Duodenal mucosa (tissue), 2 donors: ENCODE measurements around the gene RPGR.

Experiments
- H3K27ac ChIP-seq: one replicate; pipeline ENCODE4 v1.7.0; 2013; ENCODE audit warnings: low read depth, low read length
- H3K27me3 ChIP-seq, 2 donors: one replicate each; pipeline ENCODE4 v1.7.0; 2013; ENCODE audit warnings: low read length in 2 of 2, control low read depth in 1 of 2; ENCODE audit not compliant: insufficient read depth in 2 of 2, control insufficient read depth in 1 of 2
- H3K36me3 ChIP-seq, 2 donors: one replicate each; pipeline ENCODE4 v1.7.0; 2013; ENCODE audit warnings: low read length in 2 of 2, control low read depth in 1 of 2; ENCODE audit not compliant: insufficient read depth in 2 of 2, control insufficient read depth in 1 of 2
- H3K4me1 ChIP-seq, 2 donors: one replicate each; pipeline ENCODE4 v1.7.0; 2013; ENCODE audit warnings: low read length in 2 of 2, control low read depth in 1 of 2; ENCODE audit not compliant: insufficient read depth in 2 of 2, control insufficient read depth in 1 of 2
- H3K4me3 ChIP-seq, 2 donors: one replicate each; pipeline ENCODE4 v1.7.0; 2013; ENCODE audit warnings: low read length in 2 of 2, low read depth in 1 of 2
- H3K9ac ChIP-seq, 2 donors: one replicate each; pipeline ENCODE4 v1.7.0; 2013; ENCODE audit warnings: low read length in 2 of 2, low read depth in 1 of 2
- H3K9me3 ChIP-seq, 2 donors: one replicate each; pipeline ENCODE4 v1.7.0; 2013; ENCODE audit warnings: low read length in 2 of 2, control low read depth in 1 of 2; ENCODE audit not compliant: control insufficient read depth in 1 of 2

RPGR gene

DNA sequence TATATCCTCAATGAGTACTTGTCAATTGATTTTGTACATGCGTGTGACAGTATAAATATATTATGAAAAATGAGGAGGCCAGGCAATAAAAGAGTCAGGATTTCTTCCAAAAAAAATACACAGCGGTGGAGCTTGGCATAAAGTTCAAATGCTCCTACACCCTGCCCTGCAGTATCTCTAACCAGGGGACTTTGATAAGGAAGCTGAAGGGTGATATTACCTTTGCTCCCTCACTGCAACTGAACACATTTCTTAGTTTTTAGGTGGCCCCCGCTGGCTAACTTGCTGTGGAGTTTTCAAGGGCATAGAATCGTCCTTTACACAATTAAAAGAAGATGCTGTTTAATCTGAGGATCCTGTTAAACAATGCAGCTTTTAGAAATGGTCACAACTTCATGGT is 25.1 kb upstream of the RPGR start, which contains the start of gene OTC:
Gene OTC, plus strand, starts transcription at position 243 of the 400 bp plus-strand sequence. Its CDS starts 93 bp downstream, at position 336.
- Histone ChIP-seq H3K4me3 (peak within 1 kb of the TSS; percentile 57 to 67), H3K9me3 (no peaks in the 10 kb centered on the region), H3K4me1 (no peaks in the 10 kb centered on the region), H3K9ac (peak within 1 kb of the TSS; percentile 43 to 47), H3K27ac (no peak within 1 kb of the TSS), H3K36me3 (no peaks in the 10 kb centered on the region), H3K27me3 (no peaks in the 10 kb centered on the region)

- Histone ChIP-seq H3K27me3 (no peaks in the 10 kb centered on the region), H3K36me3 (no peaks in the 10 kb centered on the region), H3K9me3 (no peaks in the 10 kb centered on the region), H3K9ac (no peak overlapping the region), H3K4me1 (no peaks in the 10 kb centered on the region), H3K4me3 (no peak overlapping the region), H3K27ac (no peak overlapping the region)
Observed at GRCh38 chrX:38351346-38351745, 24.0 kb upstream of the RPGR start.

DNA sequence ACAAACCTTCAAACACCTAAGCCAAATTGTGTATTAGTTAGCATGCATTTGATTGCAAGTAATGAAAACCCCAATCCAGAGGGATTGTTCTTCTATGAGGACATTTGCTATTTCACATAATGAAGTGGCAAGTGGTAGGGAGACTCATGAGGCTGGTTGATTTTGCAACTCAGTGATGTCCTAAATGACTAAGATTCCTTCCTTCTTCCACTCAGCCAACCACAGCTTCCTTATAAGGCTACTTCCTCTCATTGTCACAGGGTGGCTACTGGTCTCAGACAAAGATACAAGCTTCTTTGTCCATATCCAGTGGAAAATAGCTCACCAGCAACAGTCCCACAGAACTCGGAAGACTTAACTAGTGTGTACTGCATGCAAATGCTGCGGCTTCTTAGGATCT is 19.8 kb upstream of the RPGR start:
- H3K27me3 ChIP-seq, result no peaks in the 10 kb centered on the region
- no peak overlapping the region for H3K9ac ChIP-seq
- no peaks in the 10 kb centered on the region for H3K36me3 ChIP-seq
- H3K9me3 ChIP-seq, result no peaks in the 10 kb centered on the region
- H3K4me1 ChIP-seq, result peaks cover 0 to 6% of the 10 kb centered on the region in 2 donors
- no peak overlapping the region for H3K4me3 ChIP-seq
- H3K27ac ChIP-seq, result no peak overlapping the region

- Histone ChIP-seq H3K4me1 (peaks cover 0 to 6% of the 10 kb centered on the region in 2 donors), H3K4me3 (no peak overlapping the region), H3K9me3 (no peaks in the 10 kb centered on the region), H3K36me3 (no peaks in the 10 kb centered on the region), H3K9ac (no peak overlapping the region), H3K27me3 (no peaks in the 10 kb centered on the region), H3K27ac (no peak overlapping the region)
Observed at GRCh38 chrX:38346150-38346549, 18.8 kb upstream of the RPGR start.

DNA sequence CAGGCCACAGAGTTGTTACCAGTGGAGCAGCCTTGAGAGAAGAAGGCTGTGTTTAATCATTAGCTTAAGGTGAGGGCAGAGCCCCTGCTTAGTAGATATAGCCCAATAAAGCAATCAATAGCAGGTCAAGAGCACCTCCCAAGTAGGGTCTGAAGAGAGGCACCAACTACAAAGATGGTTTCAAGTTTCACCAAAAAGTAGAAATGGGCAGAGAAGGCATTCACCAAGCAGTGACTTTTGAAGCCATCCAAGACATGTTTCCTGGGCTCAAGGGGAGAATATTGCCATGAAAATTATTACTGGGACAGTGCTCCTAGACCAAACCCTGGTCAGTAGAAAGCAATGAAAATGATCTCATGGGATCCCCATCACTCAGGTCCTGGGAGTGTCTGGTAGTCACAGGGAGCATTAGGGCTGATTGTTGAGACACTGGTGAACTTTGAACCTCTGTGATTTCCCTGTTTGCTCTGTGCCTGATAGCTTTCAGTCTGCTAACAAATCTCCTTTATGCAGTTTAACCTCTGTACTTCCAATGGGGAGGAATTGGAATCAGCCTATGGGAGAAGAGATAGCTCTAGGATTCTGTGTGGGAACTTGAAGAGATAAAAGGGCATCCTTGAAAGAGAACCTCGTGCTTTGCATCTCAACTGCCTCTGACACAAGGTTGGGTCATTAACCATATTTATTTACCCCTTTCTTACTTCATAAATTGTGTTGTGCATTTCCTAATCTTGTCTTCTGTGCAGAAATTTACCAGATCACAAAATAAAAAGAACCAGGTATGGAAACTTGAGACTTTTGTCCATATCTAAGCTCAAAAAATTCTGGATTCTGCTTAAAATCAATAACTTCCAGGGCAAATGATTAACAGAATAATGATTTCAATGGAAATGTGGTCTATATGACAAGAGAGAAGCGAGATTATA is 15.8 kb upstream of the RPGR start:
- no peaks in the 10 kb centered on the region for H3K9me3 ChIP-seq
- no peak overlapping the region for H3K27ac ChIP-seq
- H3K9ac ChIP-seq, result no peak overlapping the region
- no peaks in the 10 kb centered on the region for H3K36me3 ChIP-seq
- H3K4me1 ChIP-seq, result peaks cover 12 to 22% of the 10 kb centered on the region in 2 donors
- H3K4me3 ChIP-seq, result peak overlapping the region in 1 of 2 donors; percentile 24
- H3K27me3 ChIP-seq, result no peaks in the 10 kb centered on the region

DNA sequence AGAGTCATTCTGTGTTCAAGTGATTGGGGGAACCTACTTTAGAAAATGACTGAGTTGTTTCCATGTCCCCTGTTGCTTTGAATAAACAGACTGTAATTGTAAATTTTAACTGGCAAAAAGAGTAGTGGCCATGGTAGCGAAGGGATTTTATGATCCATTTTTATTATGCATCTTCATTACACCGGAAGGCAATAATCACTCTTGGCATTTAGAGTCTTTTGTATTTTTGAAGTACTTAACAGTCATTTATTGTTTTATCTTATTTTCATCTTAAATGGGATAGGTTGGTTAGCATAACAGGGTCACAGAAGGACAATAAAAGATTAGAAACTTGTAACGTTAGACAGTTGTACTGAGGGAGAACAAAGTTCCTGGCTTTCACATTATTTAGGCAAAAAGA is 14.1 kb upstream of the RPGR start:
- peaks cover 12 to 26% of the 10 kb centered on the region in 2 donors for H3K4me1 ChIP-seq
- H3K27me3 ChIP-seq, result no peaks in the 10 kb centered on the region
- H3K4me3 ChIP-seq, result no peak overlapping the region
- H3K9me3 ChIP-seq, result no peaks in the 10 kb centered on the region
- no peak overlapping the region for H3K27ac ChIP-seq
- H3K36me3 ChIP-seq, result no peaks in the 10 kb centered on the region
- H3K9ac ChIP-seq, result no peak overlapping the region

DNA sequence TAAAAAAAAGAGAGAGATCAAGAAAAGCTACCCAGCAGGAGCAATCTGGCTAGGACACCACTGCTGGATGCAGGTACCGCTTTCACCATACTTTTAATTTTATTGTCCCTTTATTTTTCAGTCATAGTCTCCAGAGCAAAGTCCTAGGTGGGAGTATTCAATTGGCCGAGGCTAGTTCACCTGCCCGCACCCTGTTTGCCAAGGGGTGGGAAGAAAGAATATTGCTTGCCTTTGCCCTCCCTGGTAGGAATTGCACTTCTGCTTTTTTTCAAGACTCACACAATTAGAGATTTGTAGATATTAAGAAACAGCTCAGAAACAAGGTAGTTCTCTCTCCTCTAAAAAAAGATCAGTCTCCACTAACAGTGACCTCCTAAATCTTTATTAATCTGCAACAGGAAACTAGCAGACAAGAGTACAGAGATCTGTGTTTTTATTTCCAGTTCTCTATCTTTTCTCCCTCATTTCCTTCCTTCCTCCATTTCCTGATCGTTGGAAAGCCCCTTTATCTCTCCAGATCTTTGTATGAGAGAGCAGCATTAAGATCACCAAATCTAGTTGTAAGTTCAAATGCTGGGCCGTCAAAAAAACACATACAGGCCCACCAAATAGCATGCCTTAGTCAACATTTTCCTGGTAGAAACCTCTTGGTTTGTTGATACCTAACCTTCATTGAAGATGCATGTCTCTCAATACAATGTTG is 9.4 kb upstream of the RPGR start:
- peaks cover 20 to 21% of the 10 kb centered on the region in 2 donors for H3K4me1 ChIP-seq
- H3K27me3 ChIP-seq, result no peaks in the 10 kb centered on the region
- H3K9ac ChIP-seq, result no peak overlapping the region
- no peaks in the 10 kb centered on the region for H3K9me3 ChIP-seq
- peak overlapping the region; percentile 31 for H3K27ac ChIP-seq
- no peak overlapping the region for H3K4me3 ChIP-seq
- H3K36me3 ChIP-seq, result no peaks in the 10 kb centered on the region

DNA sequence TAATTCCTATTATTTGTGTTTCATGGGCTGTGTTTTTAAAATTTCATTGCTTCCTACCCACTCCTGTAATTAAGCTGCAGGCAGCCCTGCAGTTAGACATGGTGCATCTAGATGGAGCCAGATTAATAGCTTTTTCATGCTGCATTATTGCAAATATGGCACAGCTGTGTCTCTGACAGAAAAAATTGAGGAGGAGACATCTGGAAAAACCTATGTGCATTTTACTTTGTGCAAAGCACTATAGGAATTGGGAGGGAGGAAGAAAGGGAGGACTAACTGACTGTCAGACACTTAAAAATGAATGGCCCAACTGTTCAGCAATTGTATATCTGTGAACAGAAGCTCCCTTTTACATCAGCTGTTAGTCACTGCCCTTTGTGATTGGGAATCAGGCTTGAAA is 8.1 kb upstream of the RPGR start:
- H3K9ac ChIP-seq, result no peak overlapping the region
- H3K27ac ChIP-seq, result no peak overlapping the region
- no peaks in the 10 kb centered on the region for H3K27me3 ChIP-seq
- H3K9me3 ChIP-seq, result no peaks in the 10 kb centered on the region
- no peaks in the 10 kb centered on the region for H3K36me3 ChIP-seq
- peaks cover 20 to 21% of the 10 kb centered on the region in 2 donors for H3K4me1 ChIP-seq
- H3K4me3 ChIP-seq, result no peak overlapping the region

DNA sequence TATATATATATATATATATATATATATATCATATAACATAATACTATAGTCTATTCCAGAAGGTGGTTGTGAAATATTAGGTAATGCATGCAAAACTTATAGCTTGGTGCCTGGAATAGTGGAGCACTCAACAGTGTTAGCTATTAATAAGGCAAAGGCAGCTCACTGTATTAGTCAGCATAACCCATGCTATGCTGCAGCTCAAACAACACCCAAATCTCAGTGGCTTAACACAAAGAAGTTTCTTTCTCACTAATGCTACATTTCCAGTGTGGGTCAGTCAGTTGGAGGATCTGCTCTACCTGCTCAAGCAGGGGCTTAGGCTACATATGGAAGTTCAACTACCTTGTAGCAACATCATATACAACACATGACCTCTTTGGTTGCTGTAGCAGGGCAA is 5.2 kb upstream of the RPGR start:
- Histone ChIP-seq H3K4me3 (no peak overlapping the region), H3K9ac (no peak overlapping the region), H3K9me3 (no peaks in the 10 kb centered on the region), H3K27ac (no peak overlapping the region), H3K27me3 (no peaks in the 10 kb centered on the region), H3K4me1 (peaks cover 8 to 17% of the 10 kb centered on the region in 2 donors), H3K36me3 (no peaks in the 10 kb centered on the region)

GRCh38 chrX:38327775-38328081 is 419 bp upstream of the RPGR start:
- Histone ChIP-seq H3K36me3 (no peaks in the 10 kb centered on the region), H3K9me3 (no peaks in the 10 kb centered on the region), H3K9ac (peak overlapping the region in 1 of 2 donors; percentile 2), H3K4me3 (peak overlapping the region; percentile 65 to 81), H3K27me3 (no peaks in the 10 kb centered on the region), H3K4me1 (peaks cover 8 to 10% of the 10 kb centered on the region in 2 donors), H3K27ac (no peak overlapping the region)
